ENCODE results near the gene TAOK2. TPM values are rescaled to one million over a fixed set of nuclear protein-coding genes. Genes with fewer than 3 reads are reported as not detected.

The TAOK2 gene
- total RNA-seq, 1 donor from 2014 or later: 178 TPM

DNA sequence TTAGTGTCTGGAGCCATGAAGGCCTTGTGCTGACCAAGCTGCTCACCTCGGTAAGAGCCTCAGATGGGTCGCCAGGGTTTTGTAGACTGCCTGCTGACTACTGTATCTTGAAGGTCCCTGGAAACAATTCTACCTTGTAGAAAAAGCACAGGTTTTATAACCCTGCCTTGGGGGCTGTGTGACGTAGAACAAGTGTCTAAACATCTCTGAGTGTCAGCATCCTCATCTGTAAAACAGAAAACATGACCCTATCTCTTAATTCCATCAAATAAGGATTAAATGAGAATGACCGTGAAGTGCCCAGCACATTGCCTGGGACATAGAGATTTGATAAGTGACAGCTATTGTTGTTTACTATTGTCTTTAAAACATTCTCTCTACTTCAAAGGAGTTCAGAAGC, 5.5 kb upstream of the TAOK2 start:
- Mint-ChIP-seq H3K4me1 (ENCODE audit: unreplicated experiment) (peaks cover 24% of the 10 kb centered on the region), H3K27me3 (ENCODE audit: unreplicated experiment) (peaks cover 8% of the 10 kb centered on the region), H3K9me3 (ENCODE audit: unreplicated experiment) (no peaks in the 10 kb centered on the region), H3K4me3 (ENCODE audit: unreplicated experiment) (peak overlapping the region; percentile 30), H3K27ac (ENCODE audit: unreplicated experiment) (no peak overlapping the region), H3K36me3 (ENCODE audit: low read depth, unreplicated experiment) (peaks cover 39% of the 10 kb centered on the region)
- TF ChIP-seq, protein P1, sequence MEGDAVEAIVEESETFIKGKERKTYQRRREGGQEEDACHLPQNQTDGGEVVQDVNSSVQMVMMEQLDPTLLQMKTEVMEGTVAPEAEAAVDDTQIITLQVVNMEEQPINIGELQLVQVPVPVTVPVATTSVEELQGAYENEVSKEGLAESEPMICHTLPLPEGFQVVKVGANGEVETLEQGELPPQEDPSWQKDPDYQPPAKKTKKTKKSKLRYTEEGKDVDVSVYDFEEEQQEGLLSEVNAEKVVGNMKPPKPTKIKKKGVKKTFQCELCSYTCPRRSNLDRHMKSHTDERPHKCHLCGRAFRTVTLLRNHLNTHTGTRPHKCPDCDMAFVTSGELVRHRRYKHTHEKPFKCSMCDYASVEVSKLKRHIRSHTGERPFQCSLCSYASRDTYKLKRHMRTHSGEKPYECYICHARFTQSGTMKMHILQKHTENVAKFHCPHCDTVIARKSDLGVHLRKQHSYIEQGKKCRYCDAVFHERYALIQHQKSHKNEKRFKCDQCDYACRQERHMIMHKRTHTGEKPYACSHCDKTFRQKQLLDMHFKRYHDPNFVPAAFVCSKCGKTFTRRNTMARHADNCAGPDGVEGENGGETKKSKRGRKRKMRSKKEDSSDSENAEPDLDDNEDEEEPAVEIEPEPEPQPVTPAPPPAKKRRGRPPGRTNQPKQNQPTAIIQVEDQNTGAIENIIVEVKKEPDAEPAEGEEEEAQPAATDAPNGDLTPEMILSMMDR (IDR thresholded peaks at IDR 0.05; ENCODE audit: unreplicated experiment): no peak
- no peak for DNase-seq (ENCODE audit: low spot score)

DNA sequence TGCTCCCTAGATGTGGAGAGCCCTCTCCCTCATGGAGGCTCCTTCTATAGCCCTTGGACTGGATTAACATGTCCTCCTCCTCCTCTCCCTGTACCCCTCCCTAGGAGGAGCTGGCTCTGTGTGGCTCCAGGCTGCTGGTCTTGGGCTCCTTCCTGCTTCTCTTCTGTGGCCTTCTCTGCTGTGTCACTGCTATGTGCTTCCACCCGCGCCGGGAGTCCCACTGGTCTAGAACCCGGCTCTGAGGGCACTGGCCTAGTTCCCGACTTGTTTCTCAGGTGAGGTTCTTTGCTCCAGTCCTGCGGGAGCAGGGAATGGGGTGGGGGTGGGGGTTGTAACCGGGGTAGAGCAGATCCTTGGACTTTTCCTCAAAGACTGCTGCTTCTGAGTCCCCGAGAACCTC, 2.4 kb upstream of the TAOK2 start:
- H3K36me3 Mint-ChIP-seq (ENCODE audit: low read depth, unreplicated experiment): peaks cover 45% of the 10 kb centered on the region
- H3K9me3 Mint-ChIP-seq (ENCODE audit: unreplicated experiment): no peaks in the 10 kb centered on the region
- TF ChIP-seq, protein P1 (IDR thresholded peaks at IDR 0.05; ENCODE audit: unreplicated experiment): no peak
- no peak overlapping the region for H3K27ac Mint-ChIP-seq (ENCODE audit: unreplicated experiment)
- H3K27me3 Mint-ChIP-seq (ENCODE audit: unreplicated experiment): peaks cover 19% of the 10 kb centered on the region
- H3K4me1 Mint-ChIP-seq (ENCODE audit: unreplicated experiment): peaks cover 28% of the 10 kb centered on the region
- no peak for DNase-seq (ENCODE audit: low spot score)
- no peak overlapping the region for H3K4me3 Mint-ChIP-seq (ENCODE audit: unreplicated experiment)

DNA sequence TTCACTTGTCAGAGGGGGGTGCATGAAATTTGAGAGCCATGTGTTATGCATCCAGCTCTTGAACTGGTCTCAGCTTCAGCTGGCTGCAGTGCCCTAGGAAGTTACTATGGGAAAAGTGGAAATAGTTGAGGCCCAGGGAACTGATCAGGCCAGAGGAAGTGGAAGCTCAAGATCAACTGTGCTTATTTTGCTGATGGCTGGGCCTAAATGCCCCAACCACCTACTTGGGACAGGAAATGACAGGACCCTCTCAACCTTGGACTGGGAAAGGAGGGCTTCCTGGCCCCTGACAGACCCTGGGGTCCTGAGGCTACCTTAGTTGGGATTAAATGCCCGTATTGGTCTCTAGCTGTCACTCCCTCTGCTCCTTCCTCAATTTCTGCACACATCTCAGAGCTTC, 1.2 kb upstream of the TAOK2 start:
- Mint-ChIP-seq H3K27ac (ENCODE audit: unreplicated experiment) (peak overlapping the region; percentile 93), H3K27me3 (ENCODE audit: unreplicated experiment) (peaks cover 27% of the 10 kb centered on the region), H3K9me3 (ENCODE audit: unreplicated experiment) (no peaks in the 10 kb centered on the region), H3K4me3 (ENCODE audit: unreplicated experiment) (peak overlapping the region; percentile 86), H3K4me1 (ENCODE audit: unreplicated experiment) (peaks cover 39% of the 10 kb centered on the region), H3K36me3 (ENCODE audit: low read depth, unreplicated experiment) (peaks cover 45% of the 10 kb centered on the region)
- no peak for DNase-seq (ENCODE audit: low spot score)
- TF ChIP-seq, protein P1 (IDR thresholded peaks at IDR 0.05; ENCODE audit: unreplicated experiment): no peak

DNA sequence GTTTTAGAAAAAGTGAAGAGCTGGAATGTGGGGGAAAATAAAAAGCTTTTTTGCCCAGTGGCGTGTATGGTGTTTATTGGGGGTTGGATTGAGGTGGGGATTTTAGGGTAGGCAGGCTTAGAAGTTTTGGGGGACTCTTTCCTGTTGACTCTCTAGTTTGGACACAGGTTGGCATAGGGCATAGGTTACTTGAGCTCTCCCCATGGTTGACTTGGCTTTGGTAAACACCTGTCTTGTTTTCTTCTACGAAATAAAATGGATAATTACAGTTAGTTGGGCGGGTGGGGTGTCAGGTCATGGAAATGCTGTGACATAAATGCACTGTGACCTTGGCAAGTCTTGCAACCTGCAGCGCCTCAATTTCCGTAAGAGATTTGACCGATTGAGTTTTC, 680 bp upstream of the TAOK2 start:
- TF ChIP-seq, protein P1 (IDR thresholded peaks at IDR 0.05; ENCODE audit: unreplicated experiment): no peak
- H3K4me3 Mint-ChIP-seq (ENCODE audit: unreplicated experiment): peak overlapping the region; percentile 86
- H3K4me1 Mint-ChIP-seq (ENCODE audit: unreplicated experiment): peaks cover 43% of the 10 kb centered on the region
- H3K9me3 Mint-ChIP-seq (ENCODE audit: unreplicated experiment): no peaks in the 10 kb centered on the region
- no peak for DNase-seq (ENCODE audit: low spot score)
- H3K27ac Mint-ChIP-seq (ENCODE audit: unreplicated experiment): peak overlapping the region; percentile 93
- H3K27me3 Mint-ChIP-seq (ENCODE audit: unreplicated experiment): peaks cover 27% of the 10 kb centered on the region
- H3K36me3 Mint-ChIP-seq (ENCODE audit: low read depth, unreplicated experiment): peaks cover 47% of the 10 kb centered on the region

DNA sequence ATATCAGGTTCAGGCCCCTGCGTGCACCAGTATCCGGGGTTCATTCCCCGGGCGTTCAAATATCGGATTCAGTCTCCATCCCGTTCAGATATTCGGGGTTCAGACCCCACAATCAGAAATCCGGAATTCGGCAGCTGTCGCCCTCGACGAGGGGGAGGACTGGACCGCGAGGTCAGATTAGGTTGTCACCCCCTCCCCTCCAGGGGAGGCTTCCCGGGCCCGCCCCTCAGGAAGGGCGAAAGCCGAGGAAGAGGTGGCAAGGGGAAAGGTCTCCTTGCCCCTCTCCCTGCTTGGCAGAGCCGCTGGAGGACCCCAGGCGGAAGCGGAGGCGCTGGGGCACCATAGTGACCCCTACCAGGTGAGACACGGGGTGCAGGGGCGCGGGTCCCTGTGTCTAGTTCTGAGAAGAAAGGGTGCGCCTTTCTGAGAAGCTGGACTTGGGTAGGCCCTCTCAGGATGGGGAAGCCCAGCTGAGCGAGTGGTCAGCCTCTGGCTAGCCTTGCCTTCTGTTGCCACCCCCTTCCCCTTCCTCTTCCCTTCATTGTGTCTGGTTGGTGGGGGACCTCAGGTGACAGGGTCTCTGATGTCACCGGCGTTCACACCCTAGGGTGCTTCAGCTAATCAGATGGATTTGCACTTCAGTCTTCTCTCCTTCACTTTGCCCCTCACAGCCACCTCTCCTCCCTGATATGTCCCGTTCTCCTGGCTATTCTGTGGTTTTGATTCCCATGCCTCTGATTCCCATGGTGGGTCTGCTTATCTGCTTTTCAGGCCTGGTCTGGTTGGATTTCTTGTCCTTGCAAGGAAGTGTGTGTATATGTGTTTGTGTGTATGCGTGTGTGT, 844 bp downstream of the TAOK2 start:
- Mint-ChIP-seq H3K27me3 (ENCODE audit: unreplicated experiment) (peaks cover 27% of the 10 kb centered on the region), H3K9me3 (ENCODE audit: unreplicated experiment) (no peaks in the 10 kb centered on the region), H3K27ac (ENCODE audit: unreplicated experiment) (peak overlapping the region; percentile 99), H3K4me3 (ENCODE audit: unreplicated experiment) (peak overlapping the region; percentile 96), H3K4me1 (ENCODE audit: unreplicated experiment) (peaks cover 58% of the 10 kb centered on the region), H3K36me3 (ENCODE audit: low read depth, unreplicated experiment) (peaks cover 51% of the 10 kb centered on the region)
- TF ChIP-seq, protein P1 (IDR thresholded peaks at IDR 0.05; ENCODE audit: unreplicated experiment): no peak
- DNase-seq (ENCODE audit: low spot score): peak; percentile 65
